IMR-90 (cell line): ENCODE data around the gene ORC5. TPM values are rescaled to one million over a fixed set of nuclear protein-coding genes. Genes with fewer than 3 reads are reported as not detected.
A peak's percentile ranks its signal among the peaks of the same experiment; 100 is the strongest.

Experiments
- ATAC-seq: fragments of 200-7000 bp; cut with Tn5 transposase; 2 replicates; pipeline ENCODE4 v1.9.1; 2020; ENCODE audit warnings: low read depth, mild to moderate bottlenecking, moderate library complexity
- BruUV-seq: library from RNA; stranded (reverse); fragments of 400-500 nt; replicated peaks from 2 replicates; lab custom pipeline; 2021; lab: Mats Ljungman, UMichigan
- CTCF ChIA-PET: fragments of 300-600 bp; formaldehyde crosslinking; extraction: SDS; loops from one replicate; lab custom pipeline; 2021; ENCODE audit warnings: antibody characterized with exemption; lab: Yijun Ruan, JAX
- POLR2A ChIA-PET: fragments of 300-600 bp; sonication (Branson Sonifier 250); formaldehyde crosslinking; loops from one replicate; lab custom pipeline; 2022; ENCODE audit warnings: antibody characterized with exemption; ENCODE audit not compliant: unreplicated experiment; lab: Charles Lee
- DNase-seq: peaks from one replicate; pipeline ENCODE4 v3.0.0; 2013
- H2AFZ ChIP-seq: replicated peaks from 2 replicates; pipeline ENCODE3; 2013; ENCODE audit warnings: low read length, mild to moderate bottlenecking; ENCODE audit not compliant: poor library complexity
- H2AK5ac ChIP-seq: 2 replicates; pipeline ENCODE4 v1.6.1; 2013; ENCODE audit warnings: low read depth, low read length, inconsistent platforms
- H2AK9ac ChIP-seq: replicated peaks from 2 replicates; pipeline ENCODE3; 2013; ENCODE audit warnings: mild to moderate bottlenecking, low read depth, low read length, moderate library complexity; ENCODE audit not compliant: poor library complexity
- H2BK120ac ChIP-seq: 2 replicates; pipeline ENCODE4 v1.6.1; 2013; ENCODE audit warnings: low read depth, low read length, inconsistent platforms
- H2BK15ac ChIP-seq: 3 replicates; pipeline ENCODE4 v1.6.1; 2013; ENCODE audit warnings: low read depth, low read length, inconsistent platforms
- H2BK20ac ChIP-seq: 2 replicates; pipeline ENCODE4 v1.6.1; 2013; ENCODE audit warnings: low read depth, mild to moderate bottlenecking, inconsistent platforms, low read length, moderate library complexity
- H2BK5ac ChIP-seq: 2 replicates; pipeline ENCODE4 v1.6.1; 2013; ENCODE audit warnings: mild to moderate bottlenecking, low read depth, low read length, inconsistent platforms; ENCODE audit not compliant: poor library complexity, severe bottlenecking
- H3K14ac ChIP-seq: replicated peaks from 2 replicates; pipeline ENCODE4 v1.6.1; 2013; ENCODE audit warnings: low read depth, low read length, inconsistent platforms
- H3K18ac ChIP-seq: 2 replicates; pipeline ENCODE4 v1.6.1; 2013; ENCODE audit warnings: low read depth, low read length, control low read depth
- H3K23ac ChIP-seq: 2 replicates; pipeline ENCODE4 v1.6.1; 2013; ENCODE audit warnings: low read depth, low read length, inconsistent platforms
- H3K27ac ChIP-seq: 2 replicates; pipeline ENCODE4 v1.5.1; 2013; ENCODE audit warnings: mild to moderate bottlenecking, control low read depth, low read length; ENCODE audit not compliant: insufficient read depth
- H3K27me3 ChIP-seq: 2 replicates; pipeline ENCODE4 v1.6.1; 2013; ENCODE audit warnings: low read length; ENCODE audit not compliant: control insufficient read depth, insufficient read depth
- H3K36me3 ChIP-seq: 2 replicates; pipeline ENCODE4 v1.6.1; 2013; ENCODE audit warnings: low read length, mixed read lengths; ENCODE audit not compliant: control insufficient read depth, insufficient read depth
- H3K4ac ChIP-seq: 2 replicates; pipeline ENCODE4 v1.6.1; 2013; ENCODE audit warnings: low read depth, low read length, inconsistent platforms
- H3K4me1 ChIP-seq: 2 replicates; pipeline ENCODE4 v1.6.1; 2013; ENCODE audit warnings: low read length, mixed read lengths; ENCODE audit not compliant: control insufficient read depth, insufficient read depth
- H3K4me2 ChIP-seq: 2 replicates; pipeline ENCODE4 v1.6.1; 2013; ENCODE audit warnings: low read depth, mild to moderate bottlenecking, control low read depth, low read length, moderate library complexity
- H3K4me3 ChIP-seq: 2 replicates; pipeline ENCODE4 v1.5.1; 2013; ENCODE audit warnings: low read depth, mild to moderate bottlenecking, control low read depth, low read length, moderate library complexity; ENCODE audit not compliant: insufficient read depth
- H3K56ac ChIP-seq: 2 replicates; pipeline ENCODE4 v1.6.1; 2013; ENCODE audit warnings: low read length, inconsistent platforms; ENCODE audit not compliant: insufficient read depth; ENCODE audit errors: extremely low read depth
- H3K79me1 ChIP-seq, 2 experiments: 2 replicates each; pipeline ENCODE4 v1.6.1; 2013; ENCODE audit warnings: low read length in 2 of 2, inconsistent platforms in 1 of 2, low read depth in 1 of 2
- H3K9ac ChIP-seq: 2 replicates; pipeline ENCODE4 v1.6.1; 2013; ENCODE audit warnings: low read depth, low read length, control low read depth
- H3K9me1 ChIP-seq: 2 replicates; pipeline ENCODE4 v1.6.1; 2013; ENCODE audit warnings: low read length, inconsistent platforms; ENCODE audit not compliant: insufficient read depth
- H3K9me3 ChIP-seq: 2 replicates; pipeline ENCODE4 v1.6.1; 2013; ENCODE audit warnings: low read length; ENCODE audit not compliant: control insufficient read depth, insufficient read depth
- H4K20me1 ChIP-seq: 2 replicates; pipeline ENCODE4 v1.6.1; 2013; ENCODE audit warnings: low read length, inconsistent platforms; ENCODE audit not compliant: insufficient read depth
- H4K5ac ChIP-seq: 2 replicates; pipeline ENCODE4 v1.6.1; 2013; ENCODE audit warnings: mild to moderate bottlenecking, low read depth, low read length, control low read depth
- H4K8ac ChIP-seq, 2 experiments: 2 replicates each; pipeline ENCODE4 v1.6.1; 2013; ENCODE audit warnings: low read depth in 2 of 2, low read length in 2 of 2, control low read depth in 1 of 2, inconsistent platforms in 1 of 2
- H4K91ac ChIP-seq: 2 replicates; pipeline ENCODE4 v1.6.1; 2013; ENCODE audit warnings: low read depth, low read length, inconsistent platforms; ENCODE audit not compliant: insufficient read depth
- BHLHE40 ChIP-seq: fragments of 150-350 bp; IDR thresholded peaks from 2 replicates; pipeline ENCODE4 v1.6.1; 2016; ENCODE audit warnings: mild to moderate bottlenecking, low read depth, low read length
- CEBPB ChIP-seq: IDR thresholded peaks from 2 replicates; pipeline ENCODE4 v1.6.1; 2012; ENCODE audit warnings: low read depth, low read length, improper control_type of control experiment
- CHD1 ChIP-seq: IDR thresholded peaks from 2 replicates; pipeline ENCODE4 v1.6.1; 2012; ENCODE audit warnings: low read depth, low read length, improper control_type of control experiment
- FOS ChIP-seq: fragments of 150-350 bp; IDR thresholded peaks from 2 replicates; pipeline ENCODE4 v1.6.1; 2016; ENCODE audit warnings: low read depth, low read length
- MAFK ChIP-seq: IDR thresholded peaks from 2 replicates; pipeline ENCODE4 v1.6.1; 2012; ENCODE audit warnings: low read depth, low read length, improper control_type of control experiment
- MAZ ChIP-seq: IDR thresholded peaks from 2 replicates; pipeline ENCODE4 v1.6.1; 2012; ENCODE audit warnings: low read depth, mild to moderate bottlenecking, low read length, improper control_type of control experiment, moderate library complexity, borderline replicate concordance
- MXI1 ChIP-seq: IDR thresholded peaks from 2 replicates; pipeline ENCODE4 v1.6.1; 2012; ENCODE audit warnings: low read depth, mild to moderate bottlenecking, low read length, moderate library complexity, borderline replicate concordance
- NFE2L2 ChIP-seq: fragments of 150-350 bp; IDR thresholded peaks from 2 replicates; pipeline ENCODE4 v1.6.1; 2016; ENCODE audit warnings: low read depth, mild to moderate bottlenecking, low read length
- POLR2A ChIP-seq: IDR thresholded peaks from 2 replicates; pipeline ENCODE4 v1.6.1; 2012; ENCODE audit warnings: mild to moderate bottlenecking, low read depth, low read length
- RAD21 ChIP-seq: IDR thresholded peaks from 2 replicates; pipeline ENCODE4 v1.6.1; 2012; ENCODE audit warnings: low read length, improper control_type of control experiment
- RCOR1 ChIP-seq: IDR thresholded peaks from 2 replicates; pipeline ENCODE4 v1.6.1; 2012; ENCODE audit warnings: mild to moderate bottlenecking, low read length, improper control_type of control experiment; ENCODE audit not compliant: insufficient replicate concordance
- RFX5 ChIP-seq: IDR thresholded peaks from 2 replicates; pipeline ENCODE4 v1.8.0; 2012; ENCODE audit warnings: low read depth, mild to moderate bottlenecking, low read length, moderate library complexity
- SMC3 ChIP-seq: fragments of 150-350 bp; IDR thresholded peaks from 2 replicates; pipeline ENCODE4 v1.6.1; 2016; ENCODE audit warnings: low read depth, mild to moderate bottlenecking, antibody characterized with exemption, low read length, moderate library complexity
- WGBS, 2 experiments: methylation state at CpG; one replicate each; pipeline versions ENCODE4 v1.1.5 to v1.1.7; 2013; ENCODE audit warnings: missing lambda C conversion rate in 2 of 2; ENCODE audit not compliant: insufficient read length in 1 of 2; ENCODE audit errors: extremely low coverage in 2 of 2; 5-methylcytosine and 5-hydroxymethylcytosine counted together
- dilution Hi-C: fragments of 300-500 bp; cut with HindIII; formaldehyde crosslinking; loops from one replicate; pipeline ENCODE4 v1.14.3; 2018; ENCODE audit warnings: low sequenced_read_pairs; ENCODE audit not compliant: unreplicated experiment
- in situ Hi-C: fragments of 300-500 bp; cut with MboI; formaldehyde crosslinking; loops from 3 replicates; pipeline ENCODE4 v1.14.3; 2019; ENCODE audit warnings: low sequenced_read_pairs, inconsistent platforms, mixed read lengths
- intact Hi-C: fragments of 100-400 bp; cut with micrococcal nuclease; formaldehyde crosslinking; loops from 2 replicates; pipeline ENCODE4 v1.10.0; 2022
- polyA plus RNA-seq, 3 experiments: library from polyadenylated mRNA; depleted of rRNA; stranded (reverse); fragments of >200 nt; gene quantifications; 2 replicates each; pipeline ENCODE4 v1.2.3, GENCODE V29; 2012; ENCODE audit warnings: low replicate concordance in 1 of 3
- total RNA-seq: library from RNA; depleted of rRNA; stranded (reverse); fragments of >200 nt; gene quantifications from 2 replicates; pipeline ENCODE4 v1.2.3, GENCODE V29; 2012
- TF ChIP-seq, protein P1 (sequence below): fragments of 150-350 bp; IDR thresholded peaks from 2 replicates; pipeline ENCODE4 v1.6.1; 2017; ENCODE audit warnings: mild to moderate bottlenecking, antibody characterized with exemption, low read length, low read depth
- TF ChIP-seq, protein P2 (sequence below): conservative IDR thresholded peaks from 2 replicates; pipeline ENCODE4 v1.5.1; 2012; ENCODE audit warnings: mild to moderate bottlenecking, low read depth, low read length, improper control_type of control experiment
- TF ChIP-seq, protein P3 (sequence below): fragments of 150-350 bp; IDR thresholded peaks from 2 replicates; pipeline ENCODE4 v1.6.1; 2016; ENCODE audit warnings: low read depth, mild to moderate bottlenecking, low read length, moderate library complexity, borderline replicate concordance

The ORC5 gene
- total and polyA plus RNA-seq, 2 of the 4 experiments (the other 2 are of a cell fraction) = 7.9 to 18.8 TPM

DNA sequence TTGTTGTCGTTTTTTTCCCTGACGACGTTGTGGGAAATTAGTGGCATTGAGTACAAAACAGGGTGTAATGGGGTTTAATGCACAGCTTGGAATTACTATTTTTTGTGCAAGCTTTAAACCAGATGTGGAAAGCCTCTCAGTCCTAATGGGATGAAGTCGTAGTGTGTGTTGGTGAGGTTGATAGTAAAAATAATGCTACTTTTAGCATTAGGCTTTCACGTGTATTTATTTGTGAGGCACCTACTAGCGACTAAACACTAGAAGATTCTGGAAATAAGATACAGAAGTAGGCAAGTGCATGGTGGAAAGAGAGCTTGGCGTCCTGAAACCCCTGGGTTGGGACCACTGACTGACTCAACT, 588 bp upstream of the ORC5 start:
- Histone ChIP-seq H3K4me1 (peaks cover 2% of the 10 kb centered on the region; the same call in 1 of the 2 replicates), H3K9me3 (no peaks in the 10 kb centered on the region), H3K27me3 (no peaks in the 10 kb centered on the region), H2BK15ac (no peak overlapping the region), H3K9ac (peak overlapping the region; percentile 87), H2AK5ac (no peak overlapping the region), H3K4me3 (peak overlapping the region; percentile 65), H3K36me3 (no peaks in the 10 kb centered on the region), H2AK9ac (no peak overlapping the region), H3K18ac (peak overlapping the region; percentile 40; the same call in 1 of the 2 replicates), H3K4ac (peak overlapping the region; percentile 76), H2BK20ac (no peak overlapping the region), H2AFZ (peak overlapping the region; percentile 94), H2BK120ac (no peak overlapping the region), H3K9me1 (no peaks in the 10 kb centered on the region), H3K56ac (peak overlapping the region; percentile 55; the same call in 1 of the 2 replicates), H2BK5ac (peak overlapping the region; percentile 42), H3K4me2 (peak overlapping the region; percentile 81), H3K23ac (peak overlapping the region; percentile 65; the same call in 1 of the 2 replicates), H4K8ac (peak overlapping the region; percentile 65 to 94), H3K79me1 (peaks cover 15 to 25% of the 10 kb centered on the region in 2 experiments; a peak in 3 of 4 replicates), H4K5ac (peak overlapping the region; percentile 71), H3K27ac (peak overlapping the region; percentile 76), H3K14ac (peak overlapping the region; percentile 83), H4K20me1 (no peaks in the 10 kb centered on the region), H4K91ac (no peak overlapping the region; the same call in 1 of the 2 replicates)
- intact Hi-C loops = loop anchor here (2.0 kb wide), 1 partner anchor 70 kb away; no protein-coding TSS in a partner anchor
- ATAC-seq (no peak), DNase-seq (no peak)
- in situ Hi-C loops = no loop called here
- ChIA-PET CTCF (interaction anchor here (0.7 to 1.1 kb wide), 2 partner anchors 23 to 683 kb away, joined by 3 to 4 read pairs; no protein-coding TSS in a partner anchor), POLR2A (interaction anchor here (0.6 to 1.1 kb wide), 2 partner anchors 168 to 382 kb away, joined by 4 to 14 read pairs; no protein-coding TSS in a partner anchor)
- TF ChIP-seq, protein P1, sequence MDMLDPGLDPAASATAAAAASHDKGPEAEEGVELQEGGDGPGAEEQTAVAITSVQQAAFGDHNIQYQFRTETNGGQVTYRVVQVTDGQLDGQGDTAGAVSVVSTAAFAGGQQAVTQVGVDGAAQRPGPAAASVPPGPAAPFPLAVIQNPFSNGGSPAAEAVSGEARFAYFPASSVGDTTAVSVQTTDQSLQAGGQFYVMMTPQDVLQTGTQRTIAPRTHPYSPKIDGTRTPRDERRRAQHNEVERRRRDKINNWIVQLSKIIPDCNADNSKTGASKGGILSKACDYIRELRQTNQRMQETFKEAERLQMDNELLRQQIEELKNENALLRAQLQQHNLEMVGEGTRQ = no peak
- TF ChIP-seq, protein P2, sequence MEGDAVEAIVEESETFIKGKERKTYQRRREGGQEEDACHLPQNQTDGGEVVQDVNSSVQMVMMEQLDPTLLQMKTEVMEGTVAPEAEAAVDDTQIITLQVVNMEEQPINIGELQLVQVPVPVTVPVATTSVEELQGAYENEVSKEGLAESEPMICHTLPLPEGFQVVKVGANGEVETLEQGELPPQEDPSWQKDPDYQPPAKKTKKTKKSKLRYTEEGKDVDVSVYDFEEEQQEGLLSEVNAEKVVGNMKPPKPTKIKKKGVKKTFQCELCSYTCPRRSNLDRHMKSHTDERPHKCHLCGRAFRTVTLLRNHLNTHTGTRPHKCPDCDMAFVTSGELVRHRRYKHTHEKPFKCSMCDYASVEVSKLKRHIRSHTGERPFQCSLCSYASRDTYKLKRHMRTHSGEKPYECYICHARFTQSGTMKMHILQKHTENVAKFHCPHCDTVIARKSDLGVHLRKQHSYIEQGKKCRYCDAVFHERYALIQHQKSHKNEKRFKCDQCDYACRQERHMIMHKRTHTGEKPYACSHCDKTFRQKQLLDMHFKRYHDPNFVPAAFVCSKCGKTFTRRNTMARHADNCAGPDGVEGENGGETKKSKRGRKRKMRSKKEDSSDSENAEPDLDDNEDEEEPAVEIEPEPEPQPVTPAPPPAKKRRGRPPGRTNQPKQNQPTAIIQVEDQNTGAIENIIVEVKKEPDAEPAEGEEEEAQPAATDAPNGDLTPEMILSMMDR = no peak
- TF ChIP-seq CEBPB (no peak), MXI1 (no peak), POLR2A (no peak), RAD21 (no peak), BHLHE40 (no peak), MAFK (no peak), SMC3 (no peak), NFE2L2 (no peak), MAZ (no peak), RCOR1 (no peak), CHD1 (no peak), FOS (no peak), RFX5 (no peak)
- TF ChIP-seq, protein P3, sequence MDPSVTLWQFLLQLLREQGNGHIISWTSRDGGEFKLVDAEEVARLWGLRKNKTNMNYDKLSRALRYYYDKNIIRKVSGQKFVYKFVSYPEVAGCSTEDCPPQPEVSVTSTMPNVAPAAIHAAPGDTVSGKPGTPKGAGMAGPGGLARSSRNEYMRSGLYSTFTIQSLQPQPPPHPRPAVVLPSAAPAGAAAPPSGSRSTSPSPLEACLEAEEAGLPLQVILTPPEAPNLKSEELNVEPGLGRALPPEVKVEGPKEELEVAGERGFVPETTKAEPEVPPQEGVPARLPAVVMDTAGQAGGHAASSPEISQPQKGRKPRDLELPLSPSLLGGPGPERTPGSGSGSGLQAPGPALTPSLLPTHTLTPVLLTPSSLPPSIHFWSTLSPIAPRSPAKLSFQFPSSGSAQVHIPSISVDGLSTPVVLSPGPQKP = no peak
- dilution Hi-C loops = no loop called here
- no TSS peak for BruUV-seq
- 0% methylated on average over 3 of the region's 7 CpGs; no CpG with 5 or more reads in 1 of the 2 experiments for WGBS, 2 experiments
